Right renal pelvis (tissue), 4 donors: Measurements from ENCODE around the gene KCND3. TPM values are rescaled to one million over a fixed set of nuclear protein-coding genes. Genes with fewer than 3 reads are reported as not detected.

Experiments used
- DNase-seq, 4 donors: peaks; one replicate each; pipeline ENCODE4 v3.0.0-alpha.2; 2013; ENCODE audit warnings: low read depth in 4 of 4, low spot score in 3 of 4, missing footprints in 1 of 4
- polyA plus RNA-seq, 4 donors: library from polyadenylated mRNA; unstranded; fragments of 120-200 nt; gene quantifications; one replicate each; pipeline ENCODE4 v1.2.1, GENCODE V29; 2013; ENCODE audit not compliant: insufficient read length in 4 of 4

KCND3 gene
- polyA plus RNA-seq, 4 donors: 0.93 to 1.6 (median 1.3) TPM

DNA sequence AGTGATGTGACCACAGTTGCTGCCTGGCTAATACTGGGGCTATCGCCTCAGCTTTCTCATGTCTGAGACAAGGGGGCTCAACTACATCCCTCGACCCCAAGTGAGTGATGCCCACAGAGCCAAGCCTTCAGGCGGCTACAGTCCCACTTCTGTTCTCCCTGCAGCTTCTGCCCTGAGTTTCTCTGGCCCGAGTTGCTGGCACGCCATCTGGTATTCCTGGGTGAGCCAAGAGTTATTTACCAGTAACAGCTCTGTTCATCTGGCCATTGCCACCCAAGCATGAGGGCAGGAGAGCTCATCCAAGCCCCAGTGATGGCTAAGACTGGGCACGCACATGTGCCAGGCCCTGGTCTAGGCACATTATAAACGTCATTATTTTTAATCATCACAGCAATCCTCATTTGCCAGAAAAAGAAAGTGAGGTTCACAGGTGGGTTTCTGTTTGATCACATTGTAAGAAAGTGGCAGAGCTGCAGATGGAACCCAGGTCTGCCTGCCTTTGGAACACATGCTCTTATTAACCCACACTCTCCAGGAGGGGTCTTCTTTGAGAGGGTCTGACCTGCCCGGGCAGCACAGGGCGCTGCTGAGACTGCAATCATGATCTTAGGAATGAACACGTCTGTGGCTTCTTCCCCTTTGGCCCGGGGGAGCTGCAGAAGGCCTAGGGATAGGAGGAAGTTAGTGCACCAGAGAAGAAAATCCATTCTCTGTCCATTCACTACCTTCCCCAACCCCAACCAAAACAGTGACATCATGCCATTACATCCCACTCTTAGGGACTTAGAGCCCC, 27.5 kb downstream of the KCND3 start:
- DNase-seq: no peak

DNA sequence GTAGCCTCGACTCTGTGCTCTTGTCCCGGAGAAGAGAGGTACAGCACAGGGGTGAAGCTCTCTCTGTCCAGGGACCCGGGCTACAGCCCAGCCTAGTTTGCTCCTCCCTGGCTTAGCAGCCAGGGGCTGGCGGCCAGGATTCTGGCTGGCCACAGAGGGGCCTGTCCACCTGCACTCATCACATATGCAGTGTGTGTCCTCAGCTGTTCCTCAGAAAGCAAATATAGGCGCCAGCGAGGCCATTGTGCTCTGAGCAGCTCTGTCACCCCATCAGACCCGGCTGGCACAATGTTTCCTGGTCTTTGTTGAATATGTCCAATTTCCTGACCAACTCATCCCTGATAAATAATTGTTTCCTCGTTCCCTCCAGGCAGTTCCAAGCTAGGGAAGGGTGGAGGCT, 28.5 kb downstream of the KCND3 start:
- DNase-seq: no peak

GRCh38 chr1:111959436-111959835, 30.0 kb downstream of the KCND3 start:
- no peak for DNase-seq

DNA sequence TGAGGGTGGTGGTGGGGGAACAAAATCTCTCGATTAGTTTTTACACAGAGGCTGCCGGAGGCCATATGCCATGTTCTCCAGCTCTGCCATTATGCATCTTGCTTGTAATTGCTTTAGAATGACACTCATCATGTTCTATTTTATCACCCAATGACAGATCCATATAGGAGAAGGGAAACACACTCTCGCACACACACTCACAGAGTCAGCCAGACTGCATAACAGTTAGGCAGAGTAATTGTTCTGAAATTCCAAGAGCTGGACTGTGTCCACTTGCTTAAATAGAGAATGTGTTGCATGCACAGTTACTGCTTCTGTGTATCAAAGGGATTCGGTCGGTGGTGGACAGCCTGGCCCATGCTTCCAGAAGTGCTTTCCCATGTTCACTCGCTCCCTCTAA, 30.6 kb downstream of the KCND3 start:
- no peak for DNase-seq

- no peak for DNase-seq
Measured at GRCh38 chr1:111958075-111958474, 31.4 kb downstream of the KCND3 start.

GRCh38 chr1:111956155-111956771, 33.2 kb downstream of the KCND3 start:
- no peak for DNase-seq

- no peak for DNase-seq
Measured at GRCh38 chr1:111955755-111956154, 33.7 kb downstream of the KCND3 start.

DNA sequence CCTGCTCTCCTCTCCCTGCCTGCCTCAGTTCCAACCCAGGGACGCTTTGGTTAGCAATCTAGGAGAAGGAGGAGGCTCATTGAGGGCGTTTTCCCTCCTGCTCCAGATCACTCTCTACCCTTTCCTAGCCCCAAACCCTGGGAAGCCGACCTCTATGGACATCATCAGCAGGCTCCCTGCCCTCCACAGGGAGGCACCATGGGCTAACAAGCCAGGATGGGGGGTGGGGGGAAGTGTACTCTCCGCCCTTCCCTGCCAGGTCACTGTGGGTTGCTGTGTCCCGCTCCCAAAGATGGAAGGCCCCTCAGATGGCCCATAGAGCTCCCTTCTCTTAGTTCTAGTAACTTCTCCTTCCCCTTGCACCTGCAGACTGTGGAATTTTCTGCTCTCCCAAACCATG, 35.7 kb downstream of the KCND3 start:
- DNase-seq: no peak

DNA sequence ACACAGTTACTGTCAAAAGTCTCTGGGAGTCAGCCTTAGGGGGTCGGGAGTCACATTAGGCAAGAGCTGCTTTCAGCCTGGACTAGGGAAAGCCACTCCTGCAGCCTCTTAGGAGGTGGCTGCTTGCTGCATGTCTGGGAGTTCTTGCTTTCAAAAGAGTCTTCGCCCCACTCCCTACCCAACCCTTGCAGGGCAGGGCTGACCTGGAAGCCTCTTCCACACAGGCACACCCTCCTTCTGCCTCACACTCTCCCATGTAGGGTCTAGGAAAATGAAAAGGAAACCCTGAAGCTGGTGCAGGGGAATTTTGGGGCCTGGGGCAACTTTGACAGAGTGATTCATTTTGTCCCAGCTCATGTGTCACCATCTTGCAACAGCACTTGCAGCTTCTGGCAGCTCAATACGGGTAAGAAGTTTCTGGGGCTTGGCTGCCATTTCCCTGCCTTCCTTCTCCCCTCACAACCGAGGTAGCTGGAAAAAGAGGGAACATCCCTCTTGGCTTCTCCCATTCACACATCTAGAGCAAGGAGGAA, 37.3 kb downstream of the KCND3 start:
- DNase-seq: no peak

GRCh38 chr1:111948209-111949171, 41.0 kb downstream of the KCND3 start:
- DNase-seq: no peak

- no peak for DNase-seq
Measured at GRCh38 chr1:111943846-111944749, 45.4 kb downstream of the KCND3 start.

DNA sequence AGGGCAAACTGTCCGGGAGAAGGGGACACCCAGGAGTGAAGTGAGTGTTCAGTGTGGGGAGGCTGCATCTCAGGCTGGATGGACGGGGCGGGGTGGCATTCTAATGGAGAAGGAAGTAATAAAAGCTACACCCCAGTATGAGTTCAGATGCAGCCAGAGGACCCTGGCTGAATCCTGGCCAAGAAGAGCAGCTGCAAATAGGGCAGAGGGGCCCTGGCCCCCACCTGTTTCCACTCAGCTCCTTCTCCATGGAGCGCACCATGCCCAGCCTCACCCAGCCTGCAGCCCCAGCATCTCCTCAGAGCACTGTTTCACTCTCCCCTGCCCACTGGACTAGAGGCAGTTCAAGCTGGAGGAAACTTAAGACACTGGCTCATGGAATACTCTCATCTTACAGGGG, 46.4 kb downstream of the KCND3 start:
- DNase-seq: no peak

DNA sequence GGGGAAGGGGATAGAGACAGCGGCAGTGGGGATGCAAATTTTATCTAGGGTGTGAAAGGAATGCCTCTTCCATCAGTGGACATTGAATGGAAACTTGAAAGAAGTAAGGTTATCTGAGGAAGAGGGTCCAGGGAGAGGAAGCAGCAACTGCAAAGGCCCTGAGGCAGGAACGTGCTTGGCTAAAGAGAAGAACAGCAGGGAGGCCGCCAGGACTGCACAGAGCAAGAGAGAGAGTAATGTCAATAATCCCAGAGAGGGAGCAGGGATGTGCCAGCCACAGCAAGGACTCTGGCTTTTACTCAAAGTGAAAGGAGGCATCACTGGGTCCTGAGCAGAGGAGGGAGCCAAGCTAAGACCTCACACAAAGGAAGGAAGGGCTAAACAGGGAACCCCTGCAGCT, 50.9 kb downstream of the KCND3 start:
- DNase-seq: no peak

GRCh38 chr1:111938123-111938522, 51.3 kb downstream of the KCND3 start:
- no peak for DNase-seq

GRCh38 chr1:111937147-111937725, 52.2 kb downstream of the KCND3 start:
- DNase-seq: no peak

DNA sequence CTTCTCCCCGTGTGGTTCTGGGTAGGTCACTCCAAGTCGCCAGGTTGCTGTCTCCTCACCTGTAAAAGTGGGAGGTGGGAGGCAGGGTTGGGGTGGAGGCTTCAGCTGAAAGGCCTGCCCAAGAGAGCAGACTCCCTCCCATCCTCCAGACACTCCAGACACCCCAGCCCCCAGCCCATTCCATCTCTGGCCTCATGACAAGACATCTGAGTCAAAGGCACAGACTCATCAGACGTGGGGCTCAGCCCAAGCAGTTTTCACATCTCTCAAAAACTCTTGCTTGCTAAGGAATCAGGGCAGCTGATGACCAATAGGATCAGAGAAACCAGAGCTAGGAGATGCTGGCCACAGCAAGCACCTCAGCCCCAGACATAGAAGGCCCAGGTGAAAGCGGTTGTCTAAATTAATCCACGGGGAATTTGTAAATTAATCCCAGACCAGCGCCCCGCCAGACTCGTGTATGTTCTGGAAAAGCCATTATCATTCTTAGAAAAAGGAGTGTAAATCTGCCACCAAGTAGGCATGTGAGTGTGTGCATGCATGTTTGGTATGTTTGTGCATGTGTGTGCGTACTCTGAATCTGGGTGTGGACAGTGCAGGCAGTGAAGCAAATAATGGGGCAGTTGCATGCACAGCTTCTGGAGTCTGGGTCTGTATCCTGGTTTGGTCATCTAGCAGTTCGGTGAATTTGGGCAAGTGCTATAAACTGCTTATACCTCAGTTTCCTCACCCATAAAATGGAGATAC, 55.2 kb downstream of the KCND3 start:
- no peak for DNase-seq

DNA sequence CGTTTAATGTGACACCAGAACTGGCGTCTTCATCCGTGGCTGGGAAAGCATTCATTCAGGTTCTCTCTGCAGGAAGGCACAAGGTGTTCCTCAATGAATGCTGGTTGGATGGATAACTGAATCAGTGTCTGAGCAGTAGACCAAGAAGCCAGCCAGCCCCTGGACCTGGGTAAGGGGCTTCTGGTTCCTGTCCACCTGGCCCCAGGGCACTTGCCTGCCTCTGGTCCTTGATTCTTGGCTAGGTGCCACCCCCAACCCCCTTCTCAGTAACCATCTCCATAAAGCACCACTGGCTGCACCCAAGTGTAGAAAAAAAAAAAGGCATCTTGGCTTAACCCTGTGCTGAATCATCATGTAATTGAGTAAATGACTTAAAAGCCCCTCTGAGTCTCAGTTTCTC, 59.1 kb downstream of the KCND3 start:
- DNase-seq: no peak

DNA sequence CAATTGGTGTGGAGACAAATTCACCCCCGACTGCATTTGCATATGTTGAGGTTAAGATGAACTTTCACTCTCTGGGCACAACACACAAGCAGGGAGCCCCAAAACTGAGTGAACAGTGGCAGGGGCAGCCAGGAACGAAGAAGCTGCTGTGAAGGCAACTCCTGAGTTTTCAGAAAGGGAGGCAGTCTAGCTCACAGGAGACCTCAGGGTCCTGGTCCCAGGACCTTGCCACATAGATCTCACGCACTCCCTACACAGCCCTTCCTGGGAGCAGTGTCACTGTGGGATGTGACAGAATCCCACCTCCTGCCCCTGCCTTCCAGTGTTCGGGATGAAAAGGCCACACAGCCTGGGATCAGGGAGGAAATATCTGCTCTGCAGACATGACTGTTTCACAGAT, 60.9 kb downstream of the KCND3 start:
- no peak for DNase-seq

DNA sequence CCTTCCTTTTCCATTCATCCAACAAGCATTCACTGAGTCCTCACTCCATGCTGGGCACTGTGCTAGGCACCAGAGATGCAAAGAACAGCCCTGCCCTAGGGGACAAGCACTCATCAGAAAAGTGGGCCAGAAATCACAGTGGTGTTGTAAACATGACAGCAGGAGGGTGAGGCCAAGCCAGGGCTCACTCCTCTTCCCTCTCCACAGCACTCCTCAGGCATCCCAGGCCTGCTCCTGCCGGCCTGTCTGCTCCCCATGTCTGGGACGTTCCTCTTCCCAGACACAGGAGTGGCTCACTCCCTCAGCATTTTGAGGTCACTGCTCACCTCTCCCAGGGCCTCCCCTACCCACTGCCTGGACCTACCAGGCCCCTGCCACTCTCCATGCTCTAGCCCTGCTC, 61.8 kb downstream of the KCND3 start:
- no peak for DNase-seq
